B cell (primary cell): ENCODE results near the gene TSPAN5. TPM values are rescaled to one million over a fixed set of nuclear protein-coding genes. Genes with fewer than 3 reads are reported as not detected.

Source experiments
- ATAC-seq: fragments of 200-7000 bp; cut with Tn5 transposase; one replicate; pipeline ENCODE4 v1.10.0; 2021; ENCODE audit warnings: low read depth, mild to moderate bottlenecking, moderate number of reproducible peaks, moderate library complexity
- CTCF ChIA-PET: fragments of 350-600 bp; sonication (Branson Sonifier 250); formaldehyde crosslinking; loops from one replicate; lab custom pipeline; 2021; ENCODE audit warnings: antibody characterized with exemption, inconsistent platforms; lab: Charles Lee
- POLR2A ChIA-PET: fragments of 350-600 bp; sonication (Branson Sonifier 250); formaldehyde crosslinking; loops from one replicate; lab custom pipeline; 2021; ENCODE audit warnings: antibody characterized with exemption; lab: Charles Lee
- DNase-seq: peaks from one replicate; pipeline ENCODE4 v3.0.0; 2013
- H2AFZ ChIP-seq: 2 replicates; pipeline ENCODE4 v1.6.1; 2012; ENCODE audit warnings: mild to moderate bottlenecking, low read depth, low read length; ENCODE audit not compliant: insufficient read depth, poor library complexity, severe bottlenecking
- H3K27ac ChIP-seq, 2 donors: 1 replicate in 1 of 2; 2 replicates in 1 of 2; pipeline ENCODE4 v1.5.1; 2012 to 2013; ENCODE audit warnings: low read length in 2 of 2, mild to moderate bottlenecking in 2 of 2, moderate library complexity in 1 of 2
- H3K27me3 ChIP-seq, 4 experiments: fragments of 200-600 bp in 1 of 4; sonication (generic) in 1 of 4; replicated peaks in 1 of 4; 1 replicate in 2 of 4; 2 replicates in 2 of 4; pipeline versions ENCODE4 v1.6.1 to v1.7.0; 2013 to 2016; ENCODE audit warnings: low read length in 3 of 4, mild to moderate bottlenecking in 2 of 4, mixed read lengths in 1 of 4, moderate library complexity in 1 of 4; ENCODE audit not compliant: insufficient read depth in 4 of 4, control insufficient read depth in 3 of 4; ENCODE audit errors: control extremely low read depth in 1 of 4
- H3K36me3 ChIP-seq, 2 experiments: replicated peaks in 1 of 2; 1 replicate in 1 of 2; 2 replicates in 1 of 2; pipeline versions ENCODE4 v1.6.1 to v1.7.1; 2013; ENCODE audit warnings: low read length in 1 of 2; ENCODE audit not compliant: insufficient read depth in 2 of 2, control insufficient read depth in 1 of 2; ENCODE audit errors: control extremely low read depth in 1 of 2, extremely low read depth in 1 of 2
- H3K4me1 ChIP-seq, 2 donors: fragments of 200-600 bp in 1 of 2; sonication (generic) in 1 of 2; 1 replicate in 1 of 2; 2 replicates in 1 of 2; pipeline versions ENCODE4 v1.5.1 to v1.6.1; 2013 to 2017; ENCODE audit warnings: low read length in 2 of 2; ENCODE audit not compliant: control insufficient read depth in 2 of 2, insufficient read depth in 2 of 2
- H3K4me2 ChIP-seq: replicated peaks from 2 replicates; pipeline ENCODE3; 2012; ENCODE audit warnings: mild to moderate bottlenecking, low read depth, low read length; ENCODE audit not compliant: poor library complexity, severe bottlenecking
- H3K4me3 ChIP-seq, 5 experiments: fragments of 200-600 bp in 1 of 5; sonication (generic) in 1 of 5; 1 replicate in 3 of 5; 2 replicates in 2 of 5; pipeline versions ENCODE4 v1.5.1 to v1.7.0; 2011 to 2016; ENCODE audit warnings: low read length in 4 of 5, mild to moderate bottlenecking in 4 of 5, low read depth in 2 of 5, control low read depth in 1 of 5, moderate library complexity in 1 of 5; ENCODE audit not compliant: insufficient read depth in 1 of 5; ENCODE audit errors: control extremely low read depth in 1 of 5, extremely low read depth in 1 of 5
- H3K79me2 ChIP-seq: fragments of 200-600 bp; sonication (generic); one replicate; pipeline ENCODE4 v1.6.0; 2016; ENCODE audit warnings: low read length; ENCODE audit not compliant: control insufficient read depth, insufficient read depth
- H3K9ac ChIP-seq: fragments of 200-600 bp; sonication (generic); 2 replicates; pipeline ENCODE4 v1.6.1; 2017; ENCODE audit warnings: mild to moderate bottlenecking, low read length, moderate library complexity
- H3K9me3 ChIP-seq, 3 donors: one replicate each; pipeline versions ENCODE4 v1.6.1 to v1.7.1; 2013; ENCODE audit warnings: low read length in 2 of 3; ENCODE audit not compliant: control insufficient read depth in 2 of 3, insufficient read depth in 1 of 3; ENCODE audit errors: control extremely low read depth in 1 of 3
- H4K20me1 ChIP-seq: 2 replicates; pipeline ENCODE4 v1.6.0; 2012; ENCODE audit warnings: mild to moderate bottlenecking, low read length; ENCODE audit not compliant: insufficient read depth, control insufficient read depth, poor library complexity, severe bottlenecking
- H3K27ac Mint-ChIP-seq: one replicate; pipeline ENCODE4 v1.8.0; 2021; ENCODE audit warnings: mixed read lengths
- H3K27me3 Mint-ChIP-seq: one replicate; pipeline ENCODE4 v1.8.0; 2021; ENCODE audit warnings: mixed read lengths
- H3K4me1 Mint-ChIP-seq: one replicate; pipeline ENCODE4 v1.8.0; 2021; ENCODE audit warnings: mixed read lengths
- H3K4me3 Mint-ChIP-seq: one replicate; pipeline ENCODE4 v1.8.0; 2021; ENCODE audit warnings: mixed read lengths
- H3K9me3 Mint-ChIP-seq: one replicate; pipeline ENCODE4 v1.8.0; 2022; ENCODE audit warnings: mixed read lengths; ENCODE audit not compliant: insufficient read depth
- EZH2 ChIP-seq: IDR thresholded peaks from 2 replicates; pipeline ENCODE4 v1.6.1; 2012; ENCODE audit warnings: borderline replicate concordance, low read depth, mild to moderate bottlenecking, moderate library complexity, low read length; ENCODE audit not compliant: insufficient read depth, poor library complexity, severe bottlenecking
- WGBS: methylation state at CpG from one replicate; pipeline ENCODE4 v1.1.5; 2013; ENCODE audit warnings: missing lambda C conversion rate; ENCODE audit not compliant: insufficient coverage; 5-methylcytosine and 5-hydroxymethylcytosine counted together
- intact Hi-C: fragments of 100-400 bp; cut with micrococcal nuclease; formaldehyde crosslinking; loops from one replicate; pipeline ENCODE4 v1.10.0; 2022
- polyA plus RNA-seq: library from polyadenylated mRNA; depleted of rRNA; stranded (reverse); fragments of >200 nt; gene quantifications from 2 replicates; pipeline ENCODE4 v1.2.3, GENCODE V29; 2012
- total RNA-seq, 2 donors: library from RNA; stranded (reverse); fragments of 120-200 nt in 1 of 2; gene quantifications; 1 replicate in 1 of 2; 2 replicates in 1 of 2; pipeline versions ENCODE4 v1.2.3 to v1.2.4, GENCODE V29; 2013 to 2022
- TF ChIP-seq, protein P1 (sequence below): fragments of 200-600 bp; IDR thresholded peaks from one replicate; pipeline ENCODE4 v1.8.0; 2022; ENCODE audit warnings: antibody characterized with exemption, mild to moderate bottlenecking

TSPAN5 gene
- total and polyA plus RNA-seq, 2 donors (not counting 1 experiment from before 2014, with no cell fraction given) = 2.6 to 5.3 TPM

DNA sequence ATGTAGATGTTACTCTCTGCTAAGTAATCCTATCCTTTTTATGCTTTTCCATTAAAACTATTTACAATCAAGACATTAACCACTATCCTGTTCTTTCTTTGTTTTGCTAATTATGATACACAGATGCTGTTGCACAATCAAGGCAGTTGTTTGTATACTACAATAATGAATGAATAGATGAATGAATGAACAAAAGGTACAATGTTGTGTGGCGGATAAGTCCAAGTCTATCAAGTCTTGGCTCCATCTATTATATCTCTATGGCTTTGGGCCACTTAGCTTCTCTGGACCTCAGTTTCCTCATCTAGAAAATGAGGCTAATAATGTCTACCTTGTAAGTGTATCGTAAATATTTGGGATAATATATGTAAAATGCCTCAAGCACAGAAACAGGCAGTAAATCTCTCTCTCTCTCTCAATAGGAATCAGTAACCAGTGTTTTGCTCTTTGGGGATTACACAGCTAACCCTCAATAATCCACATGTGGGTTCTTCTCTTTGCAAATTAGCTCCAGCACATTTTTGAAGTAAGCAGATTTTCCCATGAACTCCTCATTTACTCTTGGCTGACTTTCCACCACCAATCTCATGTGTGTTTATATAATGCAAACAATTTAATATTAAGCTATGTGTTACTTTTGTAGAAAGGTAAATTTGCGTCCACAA is 27.8 kb upstream of the TSPAN5 start:
- Histone ChIP-seq H3K36me3 (no peaks in the 10 kb centered on the region), H3K9ac (no peak overlapping the region), H3K9me3 (peaks cover 0 to 3% (median 0%) of the 10 kb centered on the region in 3 donors), H3K27me3 (no peaks in the 10 kb centered on the region), H2AFZ (no peak overlapping the region), H3K4me3 (no peak overlapping the region), H3K79me2 (no peaks in the 10 kb centered on the region), H3K4me2 (no peak overlapping the region), H3K4me1 (no peaks in the 10 kb centered on the region), H3K27ac (no peak overlapping the region), H4K20me1 (no peaks in the 10 kb centered on the region)
- ATAC-seq (no peak), DNase-seq (no peak)
- peaks cover 24% of the 10 kb centered on the region for H3K27me3 Mint-ChIP-seq
- CTCF ChIA-PET = no interaction called here
- intact Hi-C loops = no loop called here
- WGBS = no CpG with 5 or more reads among the region's 3 CpGs
- peaks cover 2% of the 10 kb centered on the region for H3K4me1 Mint-ChIP-seq
- peaks cover 5% of the 10 kb centered on the region for H3K9me3 Mint-ChIP-seq
- POLR2A ChIA-PET = no interaction called here
- H3K27ac Mint-ChIP-seq = no peak overlapping the region
- H3K4me3 Mint-ChIP-seq = no peak overlapping the region
- TF ChIP-seq, protein P1, sequence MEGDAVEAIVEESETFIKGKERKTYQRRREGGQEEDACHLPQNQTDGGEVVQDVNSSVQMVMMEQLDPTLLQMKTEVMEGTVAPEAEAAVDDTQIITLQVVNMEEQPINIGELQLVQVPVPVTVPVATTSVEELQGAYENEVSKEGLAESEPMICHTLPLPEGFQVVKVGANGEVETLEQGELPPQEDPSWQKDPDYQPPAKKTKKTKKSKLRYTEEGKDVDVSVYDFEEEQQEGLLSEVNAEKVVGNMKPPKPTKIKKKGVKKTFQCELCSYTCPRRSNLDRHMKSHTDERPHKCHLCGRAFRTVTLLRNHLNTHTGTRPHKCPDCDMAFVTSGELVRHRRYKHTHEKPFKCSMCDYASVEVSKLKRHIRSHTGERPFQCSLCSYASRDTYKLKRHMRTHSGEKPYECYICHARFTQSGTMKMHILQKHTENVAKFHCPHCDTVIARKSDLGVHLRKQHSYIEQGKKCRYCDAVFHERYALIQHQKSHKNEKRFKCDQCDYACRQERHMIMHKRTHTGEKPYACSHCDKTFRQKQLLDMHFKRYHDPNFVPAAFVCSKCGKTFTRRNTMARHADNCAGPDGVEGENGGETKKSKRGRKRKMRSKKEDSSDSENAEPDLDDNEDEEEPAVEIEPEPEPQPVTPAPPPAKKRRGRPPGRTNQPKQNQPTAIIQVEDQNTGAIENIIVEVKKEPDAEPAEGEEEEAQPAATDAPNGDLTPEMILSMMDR = no peak
- TF ChIP-seq EZH2 = no peak

DNA sequence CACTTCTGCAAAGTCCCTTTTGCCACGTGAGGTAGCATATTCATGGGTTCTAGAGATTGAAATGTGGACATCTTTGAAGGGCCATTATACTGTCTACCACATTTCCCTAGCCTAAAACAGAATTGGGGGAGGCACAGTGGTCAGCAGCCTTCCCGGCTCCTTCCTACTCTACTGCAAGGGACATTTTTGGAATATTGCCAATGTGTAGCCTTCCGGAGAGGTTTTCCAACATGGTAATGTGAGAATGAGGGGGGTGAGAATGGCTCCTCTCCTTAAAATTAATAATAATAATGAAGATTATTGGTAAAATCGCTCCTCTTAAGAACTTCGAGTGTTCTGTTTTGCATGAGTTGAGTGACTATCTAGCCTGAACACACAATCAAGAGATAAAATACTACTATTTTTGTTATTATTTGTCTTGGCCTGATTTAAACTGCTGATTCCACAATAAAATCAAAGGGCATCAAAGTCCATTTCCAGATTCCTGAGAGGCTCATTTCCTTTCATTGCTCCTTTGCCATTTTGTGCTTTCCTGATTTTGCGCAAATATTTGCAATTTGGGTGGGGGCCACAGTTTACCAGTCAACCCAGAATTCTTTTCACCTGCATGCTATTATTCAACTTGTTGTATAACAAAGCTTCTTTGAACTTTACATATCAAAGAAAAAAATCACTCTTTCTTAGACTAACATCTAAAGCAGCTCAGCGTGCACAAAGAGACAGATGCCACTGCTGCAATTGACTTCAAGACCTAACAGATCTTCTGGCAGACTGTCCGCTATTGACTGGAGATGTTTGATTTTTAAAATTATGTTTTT is 27.0 kb upstream of the TSPAN5 start:
- Histone ChIP-seq H3K27me3 (no peaks in the 10 kb centered on the region), H3K36me3 (no peaks in the 10 kb centered on the region), H3K4me2 (no peak overlapping the region), H3K79me2 (no peaks in the 10 kb centered on the region), H3K27ac (no peak overlapping the region), H3K4me1 (no peaks in the 10 kb centered on the region), H2AFZ (no peak overlapping the region), H3K4me3 (no peak overlapping the region), H4K20me1 (no peaks in the 10 kb centered on the region), H3K9ac (no peak overlapping the region), H3K9me3 (no peaks in the 10 kb centered on the region)
- H3K4me3 Mint-ChIP-seq = no peak overlapping the region
- POLR2A ChIA-PET = no interaction called here
- H3K9me3 Mint-ChIP-seq = no peaks in the 10 kb centered on the region
- intact Hi-C loops = no loop called here
- no peak overlapping the region for H3K27ac Mint-ChIP-seq
- DNase-seq = no peak
- TF ChIP-seq EZH2 = no peak
- TF ChIP-seq, protein P1 = no peak
- peaks cover 16% of the 10 kb centered on the region for H3K27me3 Mint-ChIP-seq
- no peak for ATAC-seq
- CTCF ChIA-PET = no interaction called here
- 100% methylated on average over 1 of the region's 8 CpGs for WGBS
- peaks cover 2% of the 10 kb centered on the region for H3K4me1 Mint-ChIP-seq
